Breast epithelium (tissue), 3 donors: ENCODE data around the gene BHLHA9.

ENCODE experiments used
- POLR2AphosphoS5 ChIP-seq, 3 donors: sonication (generic); formaldehyde crosslinking; IDR thresholded peaks; one replicate each; pipeline ENCODE4 v1.6.1; 2017; ENCODE audit warnings: antibody characterized with exemption in 3 of 3
- TF ChIP-seq, protein P1 (sequence below), 3 donors: fragments of 450-650 bp; IDR thresholded peaks; one replicate each; pipeline ENCODE4 v1.5.1; 2016 to 2017; ENCODE audit warnings: antibody characterized with exemption in 3 of 3, mild to moderate bottlenecking in 3 of 3, moderate library complexity in 3 of 3

DNA sequence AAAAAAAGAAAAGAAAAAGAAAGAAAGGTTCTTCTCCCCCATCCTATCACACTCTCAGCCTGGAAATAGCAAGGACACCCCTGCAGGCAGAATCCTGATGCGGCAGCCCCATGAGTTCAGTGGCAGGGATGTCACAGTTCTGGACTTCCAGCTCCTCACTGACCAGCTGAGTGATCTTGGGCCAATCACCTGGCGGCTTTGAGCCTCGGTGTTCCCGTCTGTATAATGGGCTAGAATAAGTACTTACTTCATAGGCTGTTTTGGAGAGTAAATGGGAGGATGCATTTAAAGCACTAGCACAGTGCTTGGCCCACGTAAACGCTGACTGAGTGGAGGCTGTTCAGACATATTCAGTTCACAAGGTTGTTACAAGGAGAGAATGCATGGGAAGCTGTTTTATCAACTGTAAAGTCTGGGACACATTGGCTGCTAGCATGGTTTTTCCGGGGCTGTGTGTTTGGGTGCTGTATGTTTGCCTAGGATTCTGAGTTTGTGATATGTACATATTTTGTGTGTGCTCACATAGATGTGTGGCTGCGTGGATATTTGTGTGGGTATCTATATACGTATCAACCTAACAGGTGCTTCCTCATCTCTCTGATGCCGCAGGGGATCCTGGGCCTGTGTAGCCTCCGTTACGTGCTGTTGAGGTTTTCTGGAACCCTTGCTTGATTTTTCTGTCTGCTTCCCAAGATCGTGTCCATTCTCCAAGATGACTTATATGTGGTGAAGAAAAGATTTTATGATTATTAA is 3.4 kb downstream of the BHLHA9 start:
- TF ChIP-seq, protein P1, sequence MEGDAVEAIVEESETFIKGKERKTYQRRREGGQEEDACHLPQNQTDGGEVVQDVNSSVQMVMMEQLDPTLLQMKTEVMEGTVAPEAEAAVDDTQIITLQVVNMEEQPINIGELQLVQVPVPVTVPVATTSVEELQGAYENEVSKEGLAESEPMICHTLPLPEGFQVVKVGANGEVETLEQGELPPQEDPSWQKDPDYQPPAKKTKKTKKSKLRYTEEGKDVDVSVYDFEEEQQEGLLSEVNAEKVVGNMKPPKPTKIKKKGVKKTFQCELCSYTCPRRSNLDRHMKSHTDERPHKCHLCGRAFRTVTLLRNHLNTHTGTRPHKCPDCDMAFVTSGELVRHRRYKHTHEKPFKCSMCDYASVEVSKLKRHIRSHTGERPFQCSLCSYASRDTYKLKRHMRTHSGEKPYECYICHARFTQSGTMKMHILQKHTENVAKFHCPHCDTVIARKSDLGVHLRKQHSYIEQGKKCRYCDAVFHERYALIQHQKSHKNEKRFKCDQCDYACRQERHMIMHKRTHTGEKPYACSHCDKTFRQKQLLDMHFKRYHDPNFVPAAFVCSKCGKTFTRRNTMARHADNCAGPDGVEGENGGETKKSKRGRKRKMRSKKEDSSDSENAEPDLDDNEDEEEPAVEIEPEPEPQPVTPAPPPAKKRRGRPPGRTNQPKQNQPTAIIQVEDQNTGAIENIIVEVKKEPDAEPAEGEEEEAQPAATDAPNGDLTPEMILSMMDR (IDR thresholded peaks at IDR 0.05) = no peak
- TF ChIP-seq POLR2AphosphoS5 (IDR thresholded peaks at IDR 0.05) = no peak
